CD4-positive, alpha-beta T cell treated with Interleukin-17A for 1 hour (primary cell): Measurements from ENCODE around the gene TNS3.

ENCODE experiments used
- DNase-seq: peaks from one replicate; pipeline ENCODE4 v3.0.0-alpha.2; 2020

TNS3 gene

GRCh38 chr7:47580811-47581331 is 1.0 kb downstream of the TNS3 start:
- no peak for DNase-seq

- DNase-seq: no peak
Measured at GRCh38 chr7:47580175-47580706, 1.7 kb downstream of the TNS3 start.

GRCh38 chr7:47579458-47579857 is 2.5 kb downstream of the TNS3 start:
- DNase-seq: no peak

- DNase-seq: no peak
Measured at GRCh38 chr7:47578579-47579270, 3.2 kb downstream of the TNS3 start.

- DNase-seq: no peak
Measured at GRCh38 chr7:47577321-47577919, 4.5 kb downstream of the TNS3 start.

GRCh38 chr7:47576866-47577306 is 5.0 kb downstream of the TNS3 start:
- no peak for DNase-seq

GRCh38 chr7:47576031-47576865 is 5.7 kb downstream of the TNS3 start:
- no peak for DNase-seq

- DNase-seq: peak; percentile 22
Measured at GRCh38 chr7:47574482-47575329, 7.2 kb downstream of the TNS3 start.

- DNase-seq: no peak
Measured at GRCh38 chr7:47573758-47574481, 8.0 kb downstream of the TNS3 start.

- no peak for DNase-seq
Measured at GRCh38 chr7:47572939-47573757, 8.8 kb downstream of the TNS3 start.

GRCh38 chr7:47572094-47572445 is 9.8 kb downstream of the TNS3 start:
- no peak for DNase-seq

- DNase-seq: no peak
Measured at GRCh38 chr7:47571331-47572093, 10.4 kb downstream of the TNS3 start.

GRCh38 chr7:47570649-47571050 is 11.3 kb downstream of the TNS3 start:
- no peak for DNase-seq

GRCh38 chr7:47568547-47568946 is 13.4 kb downstream of the TNS3 start:
- DNase-seq: peak; percentile 11

GRCh38 chr7:47568056-47568455 is 13.9 kb downstream of the TNS3 start:
- DNase-seq: no peak

GRCh38 chr7:47565640-47566250 is 16.2 kb downstream of the TNS3 start:
- no peak for DNase-seq

- DNase-seq: no peak
Measured at GRCh38 chr7:47563521-47563920, 18.4 kb downstream of the TNS3 start.

GRCh38 chr7:47561715-47562446 is 20.0 kb downstream of the TNS3 start:
- no peak for DNase-seq
